ENCODE measurements around the gene EML4. TPM values are rescaled to one million over a fixed set of nuclear protein-coding genes. Genes with fewer than 3 reads are reported as not detected.

Gene EML4
- total and polyA plus RNA-seq, 2 of the 13 experiments (the other 11 are each of a cell fraction or from before 2014, with no cell fraction given) = 243 to 476 TPM

DNA sequence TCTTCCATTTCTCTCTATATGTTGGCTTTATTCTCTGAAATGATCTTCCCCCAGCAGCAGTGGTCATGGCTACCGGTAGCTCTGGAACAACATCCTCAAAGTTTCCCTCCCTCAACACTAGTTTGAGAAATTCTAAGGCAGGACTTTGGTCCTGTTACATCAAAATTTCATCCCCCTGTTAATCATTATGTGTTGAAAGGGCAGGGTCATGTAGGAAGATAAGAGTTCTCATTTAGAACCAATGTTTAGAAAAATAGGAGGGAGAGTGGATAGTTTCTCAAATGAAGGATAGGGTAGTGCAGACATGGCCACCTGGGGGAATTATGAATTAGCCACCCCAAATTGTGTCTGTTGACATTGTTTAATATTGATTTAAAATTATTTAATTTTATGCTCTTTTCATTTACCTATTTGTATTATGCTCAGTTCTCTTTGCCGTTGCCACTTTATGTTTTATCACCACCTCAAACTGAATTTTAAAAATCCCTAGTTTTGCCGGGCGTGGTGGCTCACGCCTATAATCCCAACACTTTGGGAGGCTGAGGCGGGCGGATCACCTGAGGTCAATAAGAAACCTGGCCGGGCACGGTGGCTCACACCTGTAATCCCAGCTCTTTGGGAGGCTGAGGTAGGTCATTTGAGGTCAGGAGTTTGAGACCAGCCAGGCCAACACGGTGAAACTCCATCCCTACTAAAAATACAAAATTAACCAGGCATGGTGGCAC lies 22.3 kb downstream of the EML4 start (continued):
- TF ChIP-seq, protein P1, sequence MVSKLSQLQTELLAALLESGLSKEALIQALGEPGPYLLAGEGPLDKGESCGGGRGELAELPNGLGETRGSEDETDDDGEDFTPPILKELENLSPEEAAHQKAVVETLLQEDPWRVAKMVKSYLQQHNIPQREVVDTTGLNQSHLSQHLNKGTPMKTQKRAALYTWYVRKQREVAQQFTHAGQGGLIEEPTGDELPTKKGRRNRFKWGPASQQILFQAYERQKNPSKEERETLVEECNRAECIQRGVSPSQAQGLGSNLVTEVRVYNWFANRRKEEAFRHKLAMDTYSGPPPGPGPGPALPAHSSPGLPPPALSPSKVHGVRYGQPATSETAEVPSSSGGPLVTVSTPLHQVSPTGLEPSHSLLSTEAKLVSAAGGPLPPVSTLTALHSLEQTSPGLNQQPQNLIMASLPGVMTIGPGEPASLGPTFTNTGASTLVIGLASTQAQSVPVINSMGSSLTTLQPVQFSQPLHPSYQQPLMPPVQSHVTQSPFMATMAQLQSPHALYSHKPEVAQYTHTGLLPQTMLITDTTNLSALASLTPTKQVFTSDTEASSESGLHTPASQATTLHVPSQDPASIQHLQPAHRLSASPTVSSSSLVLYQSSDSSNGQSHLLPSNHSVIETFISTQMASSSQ (IDR thresholded peaks at IDR 0.05; ENCODE audit: low read depth) = peak; percentile 99
- TF ChIP-seq, protein P1 (CRISPR knock-in tag; IDR thresholded peaks at IDR 0.05; ENCODE audit: borderline replicate concordance) = peak; percentile 100
- TF ChIP-seq PAWR (CRISPR knock-in tag; IDR thresholded peaks at IDR 0.05; ENCODE audit: borderline replicate concordance) (no peak), TCF7L2 (IDR thresholded peaks at IDR 0.05; ENCODE audit: low read depth, low read length) (peak; percentile 28; the same call in 1 of the 2 replicates), ZMAT3 (CRISPR knock-in tag; conservative IDR thresholded peaks at IDR 0.05) (no peak), ZNF451 (CRISPR knock-in tag; IDR thresholded peaks at IDR 0.05) (no peak), ELF1 (CRISPR knock-in tag; IDR thresholded peaks at IDR 0.05) (no peak; the same call in 1 of the 2 replicates), ZKSCAN5 (CRISPR knock-in tag; IDR thresholded peaks at IDR 0.05) (no peak), ZNF431 (CRISPR knock-in tag; IDR thresholded peaks at IDR 0.05; ENCODE audit: borderline replicate concordance, low read depth) (no peak), ZSCAN29 (CRISPR knock-in tag; conservative IDR thresholded peaks at IDR 0.05) (peak; percentile 84), ZNF891 (CRISPR knock-in tag; IDR thresholded peaks at IDR 0.05) (no peak), ZNF572 (CRISPR knock-in tag; IDR thresholded peaks at IDR 0.05) (no peak), ZNF670 (CRISPR knock-in tag; IDR thresholded peaks at IDR 0.05; ENCODE audit: borderline replicate concordance) (no peak), ZNF20 (CRISPR knock-in tag; IDR thresholded peaks at IDR 0.05) (no peak)
- TF ChIP-seq, protein P2, sequence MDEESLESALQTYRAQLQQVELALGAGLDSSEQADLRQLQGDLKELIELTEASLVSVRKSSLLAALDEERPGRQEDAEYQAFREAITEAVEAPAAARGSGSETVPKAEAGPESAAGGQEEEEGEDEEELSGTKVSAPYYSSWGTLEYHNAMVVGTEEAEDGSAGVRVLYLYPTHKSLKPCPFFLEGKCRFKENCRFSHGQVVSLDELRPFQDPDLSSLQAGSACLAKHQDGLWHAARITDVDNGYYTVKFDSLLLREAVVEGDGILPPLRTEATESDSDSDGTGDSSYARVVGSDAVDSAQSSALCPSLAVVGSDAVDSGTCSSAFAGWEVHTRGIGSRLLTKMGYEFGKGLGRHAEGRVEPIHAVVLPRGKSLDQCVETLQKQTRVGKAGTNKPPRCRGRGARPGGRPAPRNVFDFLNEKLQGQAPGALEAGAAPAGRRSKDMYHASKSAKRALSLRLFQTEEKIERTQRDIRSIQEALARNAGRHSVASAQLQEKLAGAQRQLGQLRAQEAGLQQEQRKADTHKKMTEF (CRISPR knock-in tag; IDR thresholded peaks at IDR 0.05) = peak; percentile 81
- TF ChIP-seq, protein P3, sequence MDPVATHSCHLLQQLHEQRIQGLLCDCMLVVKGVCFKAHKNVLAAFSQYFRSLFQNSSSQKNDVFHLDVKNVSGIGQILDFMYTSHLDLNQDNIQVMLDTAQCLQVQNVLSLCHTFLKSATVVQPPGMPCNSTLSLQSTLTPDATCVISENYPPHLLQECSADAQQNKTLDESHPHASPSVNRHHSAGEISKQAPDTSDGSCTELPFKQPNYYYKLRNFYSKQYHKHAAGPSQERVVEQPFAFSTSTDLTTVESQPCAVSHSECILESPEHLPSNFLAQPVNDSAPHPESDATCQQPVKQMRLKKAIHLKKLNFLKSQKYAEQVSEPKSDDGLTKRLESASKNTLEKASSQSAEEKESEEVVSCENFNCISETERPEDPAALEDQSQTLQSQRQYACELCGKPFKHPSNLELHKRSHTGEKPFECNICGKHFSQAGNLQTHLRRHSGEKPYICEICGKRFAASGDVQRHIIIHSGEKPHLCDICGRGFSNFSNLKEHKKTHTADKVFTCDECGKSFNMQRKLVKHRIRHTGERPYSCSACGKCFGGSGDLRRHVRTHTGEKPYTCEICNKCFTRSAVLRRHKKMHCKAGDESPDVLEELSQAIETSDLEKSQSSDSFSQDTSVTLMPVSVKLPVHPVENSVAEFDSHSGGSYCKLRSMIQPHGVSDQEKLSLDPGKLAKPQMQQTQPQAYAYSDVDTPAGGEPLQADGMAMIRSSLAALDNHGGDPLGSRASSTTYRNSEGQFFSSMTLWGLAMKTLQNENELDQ (CRISPR knock-in tag; IDR thresholded peaks at IDR 0.05; ENCODE audit: borderline replicate concordance) = no peak
- TF ChIP-seq, protein P4, sequence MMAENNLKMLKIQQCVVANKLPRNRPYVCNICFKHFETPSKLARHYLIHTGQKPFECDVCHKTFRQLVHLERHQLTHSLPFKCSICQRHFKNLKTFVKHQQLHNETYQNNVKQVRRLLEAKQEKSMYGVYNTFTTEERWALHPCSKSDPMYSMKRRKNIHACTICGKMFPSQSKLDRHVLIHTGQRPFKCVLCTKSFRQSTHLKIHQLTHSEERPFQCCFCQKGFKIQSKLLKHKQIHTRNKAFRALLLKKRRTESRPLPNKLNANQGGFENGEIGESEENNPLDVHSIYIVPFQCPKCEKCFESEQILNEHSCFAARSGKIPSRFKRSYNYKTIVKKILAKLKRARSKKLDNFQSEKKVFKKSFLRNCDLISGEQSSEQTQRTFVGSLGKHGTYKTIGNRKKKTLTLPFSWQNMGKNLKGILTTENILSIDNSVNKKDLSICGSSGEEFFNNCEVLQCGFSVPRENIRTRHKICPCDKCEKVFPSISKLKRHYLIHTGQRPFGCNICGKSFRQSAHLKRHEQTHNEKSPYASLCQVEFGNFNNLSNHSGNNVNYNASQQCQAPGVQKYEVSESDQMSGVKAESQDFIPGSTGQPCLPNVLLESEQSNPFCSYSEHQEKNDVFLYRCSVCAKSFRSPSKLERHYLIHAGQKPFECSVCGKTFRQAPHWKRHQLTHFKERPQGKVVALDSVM (CRISPR knock-in tag; IDR thresholded peaks at IDR 0.05) = 0 out of 2 replicates have a peak, but pooled peaks have one; percentile 10
- TF ChIP-seq, protein P5, sequence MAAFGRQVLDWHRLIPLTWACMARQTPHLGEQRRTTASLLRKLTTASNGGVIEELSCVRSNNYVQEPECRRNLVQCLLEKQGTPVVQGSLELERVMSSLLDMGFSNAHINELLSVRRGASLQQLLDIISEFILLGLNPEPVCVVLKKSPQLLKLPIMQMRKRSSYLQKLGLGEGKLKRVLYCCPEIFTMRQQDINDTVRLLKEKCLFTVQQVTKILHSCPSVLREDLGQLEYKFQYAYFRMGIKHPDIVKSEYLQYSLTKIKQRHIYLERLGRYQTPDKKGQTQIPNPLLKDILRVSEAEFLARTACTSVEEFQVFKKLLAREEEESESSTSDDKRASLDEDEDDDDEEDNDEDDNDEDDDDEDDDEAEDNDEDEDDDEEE (CRISPR knock-in tag; IDR thresholded peaks at IDR 0.05) = no peak

Data from HepG2 (cell line).